Activated CD8-positive, alpha-beta memory T cell treated with anti-CD3 and anti-CD28 coated beads, Interleukin-2, amount 50 U/mL, for 4 hours (primary cell): ENCODE measurements around the gene MMS22L.
A peak's percentile ranks its signal among the peaks of the same experiment; 100 is the strongest.

ENCODE experiments used
- DNase-seq: peaks from one replicate; pipeline ENCODE4 v3.0.0-alpha.2; 2020

MMS22L gene, protein sequence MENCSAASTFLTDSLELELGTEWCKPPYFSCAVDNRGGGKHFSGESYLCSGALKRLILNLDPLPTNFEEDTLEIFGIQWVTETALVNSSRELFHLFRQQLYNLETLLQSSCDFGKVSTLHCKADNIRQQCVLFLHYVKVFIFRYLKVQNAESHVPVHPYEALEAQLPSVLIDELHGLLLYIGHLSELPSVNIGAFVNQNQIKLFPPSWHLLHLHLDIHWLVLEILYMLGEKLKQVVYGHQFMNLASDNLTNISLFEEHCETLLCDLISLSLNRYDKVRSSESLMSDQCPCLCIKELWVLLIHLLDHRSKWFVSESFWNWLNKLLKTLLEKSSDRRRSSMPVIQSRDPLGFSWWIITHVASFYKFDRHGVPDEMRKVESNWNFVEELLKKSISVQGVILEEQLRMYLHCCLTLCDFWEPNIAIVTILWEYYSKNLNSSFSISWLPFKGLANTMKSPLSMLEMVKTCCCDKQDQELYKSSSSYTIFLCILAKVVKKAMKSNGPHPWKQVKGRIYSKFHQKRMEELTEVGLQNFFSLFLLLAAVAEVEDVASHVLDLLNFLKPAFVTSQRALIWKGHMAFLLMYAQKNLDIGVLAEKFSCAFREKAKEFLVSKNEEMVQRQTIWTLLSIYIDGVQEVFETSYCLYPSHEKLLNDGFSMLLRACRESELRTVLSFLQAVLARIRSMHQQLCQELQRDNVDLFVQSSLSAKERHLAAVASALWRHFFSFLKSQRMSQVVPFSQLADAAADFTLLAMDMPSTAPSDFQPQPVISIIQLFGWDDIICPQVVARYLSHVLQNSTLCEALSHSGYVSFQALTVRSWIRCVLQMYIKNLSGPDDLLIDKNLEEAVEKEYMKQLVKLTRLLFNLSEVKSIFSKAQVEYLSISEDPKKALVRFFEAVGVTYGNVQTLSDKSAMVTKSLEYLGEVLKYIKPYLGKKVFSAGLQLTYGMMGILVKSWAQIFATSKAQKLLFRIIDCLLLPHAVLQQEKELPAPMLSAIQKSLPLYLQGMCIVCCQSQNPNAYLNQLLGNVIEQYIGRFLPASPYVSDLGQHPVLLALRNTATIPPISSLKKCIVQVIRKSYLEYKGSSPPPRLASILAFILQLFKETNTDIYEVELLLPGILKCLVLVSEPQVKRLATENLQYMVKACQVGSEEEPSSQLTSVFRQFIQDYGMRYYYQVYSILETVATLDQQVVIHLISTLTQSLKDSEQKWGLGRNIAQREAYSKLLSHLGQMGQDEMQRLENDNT

DNA sequence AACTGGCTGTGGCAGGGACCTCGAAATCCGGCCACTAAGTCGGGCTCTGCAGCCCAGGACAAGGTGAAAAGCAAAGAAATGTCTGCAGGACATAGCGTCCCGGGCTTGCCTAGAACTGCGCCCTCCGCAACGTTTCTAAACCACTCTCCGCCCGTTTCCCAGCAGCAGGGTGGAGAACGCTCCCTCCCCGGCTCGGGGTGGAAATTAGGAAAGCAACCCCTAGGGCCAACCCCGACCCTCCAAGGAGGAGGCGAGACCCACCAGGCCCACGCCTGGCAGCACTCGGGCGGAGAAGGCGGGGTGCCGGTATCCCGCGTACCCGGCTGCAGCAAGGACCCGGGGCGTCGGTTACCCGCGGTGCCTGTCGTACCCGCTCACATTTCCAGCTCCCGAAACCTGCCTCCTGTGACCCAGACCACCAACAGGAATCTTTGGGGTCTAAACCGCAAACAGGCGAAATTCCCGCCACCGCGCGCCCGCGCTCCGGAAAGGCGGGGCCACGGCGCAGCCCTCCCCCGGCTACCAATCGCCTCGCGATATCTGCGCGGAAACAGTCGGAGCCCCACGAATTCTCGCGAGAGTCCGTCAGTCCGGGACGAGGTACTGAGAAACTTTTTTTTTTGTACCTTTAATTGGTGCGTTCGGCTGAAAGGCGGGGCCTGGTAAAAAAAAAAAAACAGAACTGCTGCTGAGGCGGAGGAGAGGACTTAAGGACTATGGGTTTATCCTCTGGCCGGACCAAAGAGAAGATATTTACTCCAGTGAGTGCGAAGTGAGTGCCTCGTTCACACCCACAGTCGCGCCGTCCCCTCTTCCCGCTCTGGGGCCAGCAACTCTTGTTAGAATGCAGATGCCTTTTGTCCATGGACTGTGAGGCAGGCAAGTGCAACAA is at the start of gene MMS22L:
TSS of gene MMS22L (minus strand) at position 491 of the 892 bp plus-strand sequence. CDS start 739 bp downstream, outside the sequence.
- DNase-seq: peak; percentile 91

DNA sequence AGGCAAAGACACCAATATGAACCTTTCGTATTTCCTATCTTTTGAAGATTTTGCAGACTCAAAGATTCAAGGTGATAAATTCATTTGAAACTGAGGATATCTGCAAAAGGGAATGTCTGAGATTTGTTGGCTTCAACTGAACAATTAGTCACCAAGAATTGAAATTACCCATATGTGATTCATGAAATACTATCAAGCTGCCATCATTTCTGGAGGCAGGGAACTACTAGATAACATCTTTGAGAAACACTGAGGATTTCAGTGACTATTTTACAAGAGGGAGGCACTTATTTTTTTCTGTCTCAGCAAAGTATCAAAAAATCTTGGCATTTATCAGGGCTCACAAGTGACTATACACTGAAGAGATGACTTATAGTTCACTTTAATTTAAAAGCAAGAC is 39.8 kb upstream of the MMS22L start:
- no peak for DNase-seq

DNA sequence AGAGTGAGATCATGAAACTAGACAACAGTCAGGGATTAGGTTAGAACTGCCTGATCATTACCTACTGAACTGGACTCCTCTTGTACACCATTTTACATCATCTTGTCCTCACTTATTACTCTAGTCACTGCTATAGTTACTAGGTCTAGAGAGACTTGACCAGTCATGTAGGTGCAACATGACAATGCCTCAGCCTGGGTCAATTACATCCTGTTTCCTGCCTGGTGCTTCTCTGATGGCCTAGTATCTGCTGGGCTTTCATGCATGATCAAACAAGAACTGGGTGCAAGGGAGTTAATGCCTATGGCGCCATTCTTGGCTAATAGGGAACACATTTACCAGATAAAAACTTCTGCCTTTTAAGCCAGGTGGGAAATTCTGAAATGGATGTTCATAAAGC is 39.2 kb upstream of the MMS22L start:
- DNase-seq: no peak

DNA sequence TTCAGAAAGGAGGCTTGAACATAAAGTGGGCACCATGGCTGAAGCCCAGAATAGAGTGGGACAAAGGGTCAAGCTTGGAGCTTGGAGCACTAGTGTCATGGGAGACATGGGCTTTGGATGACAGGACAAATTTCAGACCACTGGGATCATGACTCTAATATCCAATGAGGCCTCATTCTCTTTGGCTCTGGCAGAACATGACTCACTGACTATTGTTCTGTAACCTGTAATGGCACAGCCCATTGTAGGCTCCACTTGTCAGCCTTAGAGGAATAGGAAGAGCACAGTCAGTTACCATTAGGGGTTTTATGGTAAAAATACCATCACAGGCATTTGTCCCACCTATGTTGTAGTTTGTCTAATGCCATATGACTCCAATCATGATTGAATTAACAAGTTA is 34.0 kb upstream of the MMS22L start:
- DNase-seq: no peak

DNA sequence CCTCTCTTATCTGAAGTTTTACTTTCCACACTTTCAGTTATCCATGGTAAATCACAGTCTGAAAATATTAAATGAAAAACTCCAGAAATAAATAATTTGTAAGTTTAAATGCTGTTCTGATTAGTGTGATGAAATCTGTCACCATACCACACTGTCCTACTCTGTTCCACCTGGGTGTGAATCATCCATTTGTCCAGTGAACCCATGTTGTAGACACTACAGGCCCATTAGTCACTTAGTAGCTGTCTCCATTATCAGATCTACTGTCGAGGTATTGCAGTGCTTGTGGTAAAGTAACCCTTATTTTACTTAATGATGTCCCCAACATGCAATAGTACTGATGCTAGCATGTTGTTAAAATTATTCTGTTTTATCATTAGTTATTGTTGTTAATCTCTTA is 29.2 kb upstream of the MMS22L start:
- DNase-seq: no peak

DNA sequence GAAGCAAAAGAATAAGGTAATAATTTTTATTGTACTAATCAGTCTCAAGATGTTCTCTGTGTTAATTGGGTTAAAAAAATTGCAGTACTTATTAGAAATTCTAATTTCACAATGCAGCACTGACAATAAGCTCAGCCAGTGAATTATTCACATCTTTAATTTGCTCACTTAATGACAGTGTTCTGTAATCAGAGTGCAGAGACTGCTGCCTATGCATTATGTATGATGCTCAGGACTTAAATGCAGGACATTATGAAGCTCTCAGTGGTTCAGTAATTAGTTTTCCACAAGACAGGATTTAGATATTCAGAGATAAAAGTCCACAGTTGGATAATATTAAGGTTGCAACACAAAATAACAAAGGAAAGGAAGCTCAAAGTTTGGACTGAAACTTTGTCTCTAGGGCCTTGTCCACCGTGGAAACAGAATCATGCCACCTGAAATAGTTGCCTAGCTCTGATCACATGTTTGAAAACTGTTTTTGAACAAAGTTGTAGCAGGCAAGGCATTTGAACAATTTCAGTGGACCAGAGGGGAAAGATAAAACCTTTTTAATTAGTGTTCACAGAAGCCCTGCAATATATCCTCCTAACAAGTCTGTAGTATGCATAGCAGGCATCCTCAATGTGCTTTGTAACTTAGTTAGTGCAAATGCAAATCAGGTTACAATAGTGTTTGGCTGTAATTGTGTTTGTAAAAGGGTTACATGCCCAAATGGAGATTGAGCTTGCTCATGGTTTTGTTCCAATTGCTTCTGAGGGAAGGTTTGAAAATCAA is 23.7 kb upstream of the MMS22L start:
- DNase-seq: no peak

DNA sequence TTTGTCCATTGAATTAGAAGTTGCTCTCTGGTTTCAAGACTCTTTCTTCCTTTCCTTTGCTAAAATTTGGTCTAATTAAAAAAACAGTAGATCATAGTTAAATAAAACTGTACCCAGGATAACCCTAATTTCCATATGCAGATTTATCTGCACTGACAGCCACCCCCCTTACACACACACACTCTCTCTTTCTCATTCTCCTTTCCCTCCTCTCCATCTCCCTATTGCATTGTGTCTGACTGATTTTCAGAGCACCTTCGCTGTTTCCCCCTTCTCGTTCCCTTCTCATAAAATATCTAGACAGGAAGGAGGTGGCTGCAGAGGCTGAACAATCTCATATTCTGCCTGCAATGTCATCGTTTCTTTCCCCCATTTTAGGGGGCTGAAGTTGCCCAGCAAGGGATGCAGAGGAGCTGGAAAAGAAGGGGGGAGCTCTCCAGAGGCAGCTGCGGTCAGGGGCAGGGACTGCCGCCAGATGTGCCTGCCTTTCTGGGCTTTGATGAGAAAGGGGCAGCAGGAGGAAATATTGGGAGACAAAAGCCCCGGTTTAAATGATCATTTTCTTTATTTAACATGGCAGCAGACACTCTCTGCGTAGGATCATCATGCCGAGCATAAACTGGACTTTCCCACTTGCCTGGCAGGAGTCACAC is 22.5 kb upstream of the MMS22L start:
- DNase-seq: no peak

DNA sequence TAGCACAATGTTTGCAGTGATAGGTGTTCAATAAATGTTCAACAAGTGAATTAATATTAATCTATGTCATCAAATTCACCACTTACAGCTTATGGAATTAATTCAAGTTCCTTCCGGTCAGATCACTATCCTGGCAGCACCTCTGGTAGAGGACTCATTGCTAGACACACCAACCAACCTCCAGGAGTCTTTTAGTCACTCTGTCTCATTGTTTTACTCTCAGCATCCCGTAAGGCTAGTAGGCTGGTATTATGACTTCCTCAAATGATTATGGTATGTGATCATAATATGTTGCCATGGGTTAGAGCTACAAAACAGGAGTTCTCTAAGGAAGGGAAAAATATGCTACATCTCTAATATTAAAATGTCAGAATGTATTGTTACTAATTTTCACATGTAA is 21.7 kb upstream of the MMS22L start:
- no peak for DNase-seq

DNA sequence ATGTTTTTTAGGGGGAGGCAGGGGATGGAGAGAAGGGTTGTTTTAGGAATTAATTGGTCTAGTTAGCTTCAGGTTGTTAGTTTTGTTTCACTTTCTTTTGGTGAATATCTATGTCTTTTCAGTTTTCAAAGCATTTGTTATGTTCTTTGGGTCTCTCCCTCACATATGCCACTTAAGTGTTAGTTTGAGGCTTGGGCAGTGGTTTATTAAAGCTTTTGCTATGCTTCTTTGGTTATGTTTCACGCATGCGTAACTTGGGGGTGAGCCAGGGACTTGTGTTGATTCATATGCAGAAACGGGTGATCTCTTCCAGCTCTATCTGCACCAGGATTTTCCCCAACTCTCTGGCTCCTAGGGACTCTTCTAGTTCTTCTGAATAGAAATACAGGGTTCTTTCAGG is 11.4 kb upstream of the MMS22L start:
- no peak for DNase-seq

DNA sequence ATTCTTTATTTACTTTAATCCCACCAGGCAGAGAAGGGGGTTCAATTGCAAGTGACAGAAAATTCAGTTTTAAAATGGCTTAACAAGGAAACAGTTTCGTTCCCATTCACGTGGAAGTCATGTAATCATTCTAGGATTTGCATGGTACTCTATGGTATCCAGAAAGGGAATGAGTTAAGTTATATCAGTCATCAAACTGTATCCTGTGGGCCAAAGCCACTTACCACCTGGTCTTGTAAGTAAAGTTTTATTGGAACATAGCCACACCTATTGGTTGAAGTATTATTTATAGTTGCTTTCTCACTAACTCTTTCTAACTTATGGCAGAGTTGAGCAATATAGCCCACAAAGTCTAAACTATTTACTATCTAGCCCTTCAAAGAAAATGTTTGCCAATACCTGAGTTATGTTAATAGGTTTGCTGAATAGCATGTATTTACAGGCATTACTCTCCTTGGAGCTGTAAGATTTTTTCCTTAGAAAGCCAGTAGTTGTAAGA is 10.2 kb upstream of the MMS22L start:
- no peak for DNase-seq

DNA sequence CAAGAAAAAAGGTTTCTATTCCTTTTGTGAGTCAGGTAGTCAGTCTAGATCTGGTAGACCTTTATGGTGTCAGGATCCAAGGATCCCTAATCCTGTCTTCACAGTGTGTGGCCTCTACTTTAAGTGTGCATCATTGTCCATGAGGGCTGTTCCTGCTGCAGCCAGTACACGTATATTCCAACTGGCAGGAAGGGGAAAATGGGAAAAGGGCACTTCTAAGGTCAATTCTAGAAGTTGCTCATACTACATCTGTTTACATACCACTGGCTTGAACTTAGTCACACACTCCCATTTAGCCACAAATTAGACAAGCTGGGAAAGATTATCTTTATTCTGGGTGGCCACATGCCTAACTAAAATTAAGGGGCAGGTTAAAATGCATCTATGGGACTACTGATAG is 9.7 kb upstream of the MMS22L start:
- DNase-seq: no peak

DNA sequence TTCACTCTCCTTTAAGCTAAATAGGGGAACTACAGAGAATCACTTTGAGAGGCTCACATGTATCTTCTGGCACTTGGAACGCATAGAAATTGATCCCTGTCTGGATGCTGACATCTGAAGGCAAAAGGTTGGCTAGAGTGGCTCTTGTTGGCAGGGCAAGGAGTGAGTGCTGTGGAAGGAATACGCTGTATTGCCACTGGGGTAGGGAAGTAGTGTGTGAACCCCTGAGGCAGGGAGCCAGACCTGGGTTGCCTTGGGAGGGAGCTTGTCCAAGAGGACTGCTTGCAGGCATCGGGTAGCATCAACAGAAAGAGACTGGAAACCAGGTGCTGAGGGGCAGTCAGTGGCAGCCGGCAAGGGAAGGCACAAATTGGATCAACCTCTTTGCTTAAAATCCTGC is 8.9 kb upstream of the MMS22L start:
- DNase-seq: no peak

DNA sequence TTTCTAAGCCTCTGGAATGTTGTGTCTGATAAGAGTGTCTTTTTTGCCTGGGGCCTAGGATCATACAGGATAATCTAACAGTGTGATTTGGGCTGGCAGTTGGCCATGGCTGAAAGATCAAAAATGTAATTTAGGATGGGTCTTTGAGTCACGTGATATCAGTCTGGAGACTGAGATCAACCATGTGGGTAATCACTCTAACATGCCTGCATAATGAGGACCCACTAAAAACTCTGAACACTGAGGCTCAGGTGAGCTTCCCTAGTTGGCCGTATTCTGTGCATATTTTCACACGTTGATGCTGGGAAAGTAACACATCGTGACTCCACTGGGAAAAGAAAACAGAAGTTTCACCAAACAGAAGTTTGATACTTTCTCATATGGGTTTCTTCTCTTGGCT is 6.3 kb upstream of the MMS22L start:
- DNase-seq: no peak

DNA sequence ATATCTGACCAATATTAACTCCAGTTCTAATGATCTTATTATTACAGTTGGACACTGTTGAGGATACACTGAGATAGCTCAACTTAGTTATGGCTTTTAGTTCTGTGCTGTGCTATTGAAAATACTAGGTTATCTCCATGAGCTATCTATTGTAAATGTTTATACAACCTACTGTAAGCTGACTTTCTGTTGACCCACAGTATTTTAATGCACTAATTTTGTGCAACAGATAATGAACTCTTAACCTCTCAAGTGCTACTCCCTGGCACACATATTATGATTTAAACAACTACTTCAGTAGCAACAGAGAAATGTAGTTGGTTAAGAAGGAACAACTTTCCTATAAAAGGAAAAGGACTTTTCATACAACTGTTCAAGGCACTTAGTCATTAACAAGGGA is 5.2 kb upstream of the MMS22L start:
- no peak for DNase-seq

DNA sequence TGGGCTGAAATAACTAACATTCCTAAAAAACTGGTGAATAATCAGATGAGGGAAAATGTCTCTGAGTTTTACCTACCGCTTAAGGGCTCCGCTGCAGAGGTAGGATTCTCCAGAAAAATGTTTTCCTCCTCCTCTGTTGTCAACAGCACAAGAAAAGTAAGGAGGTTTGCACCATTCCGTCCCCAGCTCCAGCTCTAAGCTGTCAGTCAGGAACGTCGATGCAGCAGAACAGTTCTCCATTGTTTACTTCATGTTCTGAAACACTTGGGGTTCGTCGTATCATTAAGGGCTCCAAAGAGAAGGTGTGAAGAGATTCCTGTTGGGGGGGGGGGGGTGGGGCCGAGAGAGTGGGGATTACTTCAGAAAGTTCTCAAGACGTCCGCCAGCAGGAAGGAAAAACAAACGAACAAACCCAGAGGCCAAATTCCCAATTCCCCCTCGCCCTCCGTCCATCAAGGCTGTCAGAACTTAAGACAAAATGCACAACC is 734 bp downstream of the MMS22L start:
- DNase-seq: no peak

DNA sequence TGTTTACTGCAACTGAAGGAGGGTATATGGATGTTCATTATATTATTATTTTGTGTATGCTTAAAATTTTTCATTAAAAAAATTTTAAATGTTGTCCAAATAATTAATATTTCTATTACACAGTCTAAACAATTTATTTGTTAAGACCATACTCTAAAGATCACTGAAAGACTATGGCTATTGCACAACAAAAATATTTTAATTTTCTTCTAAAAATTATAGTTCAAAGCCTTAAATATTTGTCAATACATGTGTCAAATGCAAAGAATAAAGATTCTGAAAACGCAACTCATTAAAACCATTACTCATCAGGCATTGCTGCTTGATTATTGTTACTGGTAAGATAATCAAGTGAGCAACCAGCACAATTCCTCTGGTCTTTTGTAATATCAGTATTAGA is 2.2 kb downstream of the MMS22L start:
- DNase-seq: no peak

DNA sequence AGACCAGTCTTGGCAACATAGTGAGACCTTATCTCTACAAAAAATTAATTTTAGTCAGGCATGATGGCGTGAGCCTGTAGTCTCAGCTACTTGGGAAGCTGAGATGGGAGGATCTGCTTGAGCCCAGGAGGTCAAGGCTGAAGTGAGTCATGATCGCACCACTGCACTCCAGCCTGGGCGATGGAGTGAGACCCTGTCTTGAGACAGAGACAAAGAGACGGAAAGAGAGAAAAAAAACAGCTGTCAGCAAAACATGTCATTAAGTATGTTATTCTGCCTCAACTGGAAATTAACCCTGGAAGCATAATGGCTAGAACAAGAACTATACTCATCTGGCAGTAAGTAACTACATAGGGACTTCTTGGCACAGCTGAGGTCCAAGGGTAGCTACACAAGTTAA is 7.2 kb downstream of the MMS22L start:
- no peak for DNase-seq

DNA sequence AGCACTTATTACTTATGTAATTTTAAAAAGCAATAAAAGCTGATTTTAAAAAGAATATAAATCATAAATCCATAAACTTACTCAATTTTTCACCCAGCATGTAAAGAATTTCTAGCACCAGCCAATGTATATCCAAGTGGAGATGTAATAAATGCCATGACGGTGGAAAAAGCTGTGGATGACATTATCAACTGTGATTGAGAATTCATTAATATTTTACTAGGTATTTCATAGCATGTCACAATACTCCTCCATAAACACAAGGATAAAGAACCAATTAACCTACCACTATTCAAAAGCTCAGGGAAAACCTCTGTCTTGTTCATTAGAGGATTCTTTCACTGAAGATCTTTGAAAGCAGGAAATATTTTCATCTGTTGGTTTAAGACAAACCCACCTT is 13.2 kb downstream of the MMS22L start:
- DNase-seq: no peak

DNA sequence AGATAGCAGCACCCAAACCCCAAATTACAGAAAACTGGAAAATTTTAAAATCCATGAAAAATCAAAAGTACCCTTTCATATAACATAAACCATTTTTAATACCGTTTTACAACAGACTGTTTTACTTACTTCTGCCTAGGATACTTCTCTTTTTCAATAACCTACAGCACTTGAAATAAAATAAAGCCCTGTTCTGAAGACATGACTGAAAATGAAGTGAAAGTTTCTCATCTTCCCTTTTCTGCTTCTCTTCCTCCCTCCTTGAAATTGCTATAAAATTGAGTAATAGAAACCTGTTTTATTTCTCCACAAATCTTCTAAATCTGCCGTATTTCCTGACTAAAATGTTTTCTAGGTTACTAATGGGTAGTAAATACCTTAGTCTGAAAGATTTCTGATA is 20.3 kb downstream of the MMS22L start:
- DNase-seq: no peak

DNA sequence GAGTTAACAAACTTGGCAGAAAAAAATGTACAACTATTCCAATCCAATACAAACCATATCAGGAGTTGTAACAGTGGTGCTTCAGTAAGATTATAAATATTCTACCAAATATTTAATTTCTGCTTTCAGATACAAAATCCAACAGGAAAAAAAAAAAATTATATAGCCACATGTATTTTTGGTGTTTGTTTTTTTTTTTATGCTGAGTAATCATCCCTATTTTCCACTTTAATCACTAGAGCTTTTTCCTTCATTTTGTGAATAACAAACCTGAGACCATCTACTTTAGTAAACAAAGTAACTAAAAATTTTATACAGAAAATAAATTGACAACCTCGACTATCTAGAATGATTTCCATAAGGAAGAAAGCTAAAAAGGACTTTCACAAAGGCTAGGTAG is 36.2 kb downstream of the MMS22L start:
- DNase-seq: no peak

DNA sequence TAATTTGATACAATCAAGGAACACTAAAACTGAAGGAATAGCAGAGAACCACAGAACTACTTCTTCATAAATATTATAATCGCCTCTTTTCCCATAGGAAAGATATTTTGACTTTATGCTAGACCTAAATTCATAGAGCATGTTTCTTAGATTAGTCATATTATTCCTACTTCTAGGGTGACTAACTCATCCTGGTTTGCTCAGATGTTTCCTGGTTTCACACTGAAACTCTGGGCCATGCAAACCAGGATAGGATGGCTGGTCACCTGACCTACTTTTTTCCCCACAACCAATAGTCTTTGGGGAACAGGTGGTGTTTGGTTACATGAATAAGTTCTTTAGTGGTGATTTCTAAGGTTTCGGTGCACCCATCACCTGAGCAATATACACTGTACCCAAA is 42.8 kb downstream of the MMS22L start:
- no peak for DNase-seq
